ENCODE measurements around the gene LRP5.

GRCh38 chr11:68372114-68372513 lies 59.7 kb downstream of the LRP5 start:
- TF ChIP-seq RELA (CRISPR knock-in tag; IDR thresholded peaks at IDR 0.05; ENCODE audit: borderline replicate concordance) = no peak
- TF ChIP-seq, protein P1, sequence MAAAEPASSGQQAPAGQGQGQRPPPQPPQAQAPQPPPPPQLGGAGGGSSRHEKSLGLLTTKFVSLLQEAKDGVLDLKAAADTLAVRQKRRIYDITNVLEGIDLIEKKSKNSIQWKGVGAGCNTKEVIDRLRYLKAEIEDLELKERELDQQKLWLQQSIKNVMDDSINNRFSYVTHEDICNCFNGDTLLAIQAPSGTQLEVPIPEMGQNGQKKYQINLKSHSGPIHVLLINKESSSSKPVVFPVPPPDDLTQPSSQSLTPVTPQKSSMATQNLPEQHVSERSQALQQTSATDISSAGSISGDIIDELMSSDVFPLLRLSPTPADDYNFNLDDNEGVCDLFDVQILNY (CRISPR knock-in tag; IDR thresholded peaks at IDR 0.05) = no peak
- TF ChIP-seq NFYB (CRISPR knock-in tag; conservative IDR thresholded peaks at IDR 0.05; ENCODE audit: low read depth) = no peak
- no peak for TF ChIP-seq ESRRA (CRISPR knock-in tag; IDR thresholded peaks at IDR 0.05; ENCODE audit: borderline replicate concordance)
- TF ChIP-seq CTCF (IDR thresholded peaks at IDR 0.05) = no peak
- TF ChIP-seq, protein P2, sequence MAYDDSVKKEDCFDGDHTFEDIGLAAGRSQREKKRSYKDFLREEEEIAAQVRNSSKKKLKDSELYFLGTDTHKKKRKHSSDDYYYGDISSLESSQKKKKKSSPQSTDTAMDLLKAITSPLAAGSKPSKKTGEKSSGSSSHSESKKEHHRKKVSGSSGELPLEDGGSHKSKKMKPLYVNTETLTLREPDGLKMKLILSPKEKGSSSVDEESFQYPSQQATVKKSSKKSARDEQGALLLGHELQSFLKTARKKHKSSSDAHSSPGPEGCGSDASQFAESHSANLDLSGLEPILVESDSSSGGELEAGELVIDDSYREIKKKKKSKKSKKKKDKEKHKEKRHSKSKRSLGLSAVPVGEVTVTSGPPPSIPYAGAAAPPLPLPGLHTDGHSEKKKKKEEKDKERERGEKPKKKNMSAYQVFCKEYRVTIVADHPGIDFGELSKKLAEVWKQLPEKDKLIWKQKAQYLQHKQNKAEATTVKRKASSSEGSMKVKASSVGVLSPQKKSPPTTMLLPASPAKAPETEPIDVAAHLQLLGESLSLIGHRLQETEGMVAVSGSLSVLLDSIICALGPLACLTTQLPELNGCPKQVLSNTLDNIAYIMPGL (CRISPR knock-in tag; IDR thresholded peaks at IDR 0.05) = no peak
- no peak for TF ChIP-seq ZNF121 (CRISPR knock-in tag; IDR thresholded peaks at IDR 0.05)
- TF ChIP-seq CREM (CRISPR knock-in tag; IDR thresholded peaks at IDR 0.05) = no peak
- TF ChIP-seq GRHL2 (CRISPR knock-in tag; IDR thresholded peaks at IDR 0.05; ENCODE audit: insufficient replicate concordance, severe bottlenecking) = no peak
- TF ChIP-seq GABPB1 (CRISPR knock-in tag; IDR thresholded peaks at IDR 0.05) = no peak

Data from WTC11 (cell line).